UCSD-AML1 (cell line): Measurements from ENCODE around the gene ADGRD2.

ENCODE experiments used
- DNase-seq: peaks from one replicate; lab custom pipeline; 2025; ENCODE audit not compliant: unreplicated experiment; lab: John Stamatoyannopoulos, UW

The ADGRD2 gene

GRCh38 chr9:124495126-124496074, 45.1 kb downstream of the ADGRD2 start:
- DNase-seq, result peak; percentile 31

- DNase-seq, result no peak
These were observed 45.8 kb downstream of the ADGRD2 start for GRCh38 chr9:124496075-124496449.

GRCh38 chr9:124496463-124496862, 46.2 kb downstream of the ADGRD2 start:
- no peak for DNase-seq

- DNase-seq, result no peak
These were observed 47.2 kb downstream of the ADGRD2 start for GRCh38 chr9:124497441-124497840.

- no peak for DNase-seq
These were observed 47.8 kb downstream of the ADGRD2 start for GRCh38 chr9:124498040-124498439.

- DNase-seq, result no peak
These were observed 48.4 kb downstream of the ADGRD2 start for GRCh38 chr9:124498499-124499146.

GRCh38 chr9:124499216-124499615, 49.0 kb downstream of the ADGRD2 start:
- no peak for DNase-seq

GRCh38 chr9:124500028-124500795, 50.0 kb downstream of the ADGRD2 start:
- DNase-seq, result no peak

- DNase-seq, result no peak
These were observed 50.8 kb downstream of the ADGRD2 start for GRCh38 chr9:124500796-124501611.

- DNase-seq, result no peak
These were observed 51.6 kb downstream of the ADGRD2 start for GRCh38 chr9:124501771-124502320.

GRCh38 chr9:124502711-124503702, 52.8 kb downstream of the ADGRD2 start:
- DNase-seq, result no peak

- DNase-seq, result no peak
These were observed 53.7 kb downstream of the ADGRD2 start for GRCh38 chr9:124503713-124504529.

- DNase-seq, result no peak
These were observed 54.3 kb downstream of the ADGRD2 start for GRCh38 chr9:124504530-124505005.

GRCh38 chr9:124505006-124505900, 55.0 kb downstream of the ADGRD2 start:
- no peak for DNase-seq

GRCh38 chr9:124505901-124506346, 55.7 kb downstream of the ADGRD2 start:
- DNase-seq, result no peak

GRCh38 chr9:124506433-124506832, 56.2 kb downstream of the ADGRD2 start:
- no peak for DNase-seq
